Heart right ventricle (tissue), 16 donors: Measurements from ENCODE around the gene RBM42. TPM values are rescaled to one million over a fixed set of nuclear protein-coding genes. Genes with fewer than 3 reads are reported as not detected.

ENCODE experiments used
- ATAC-seq, 8 donors: fragments of 200-7000 bp; cut with Tn5 transposase; one replicate each; pipeline ENCODE4 v1.9.1; 2020; ENCODE audit warnings: mild to moderate bottlenecking in 8 of 8, moderate library complexity in 8 of 8, moderate number of reproducible peaks in 1 of 8
- DNase-seq, 2 donors: peaks; one replicate each; pipeline ENCODE4 v3.0.0-alpha.2; 2020
- H3K27ac ChIP-seq, 10 donors: fragments of 200-600 bp; sonication (generic) in 2 of 10; one replicate each; pipeline versions ENCODE4 v1.5.0 to v1.8.0; 2020 to 2022; ENCODE audit warnings: mild to moderate bottlenecking in 3 of 10
- H3K27me3 ChIP-seq, 7 donors: fragments of 200-600 bp; one replicate each; pipeline ENCODE4 v1.8.0; 2021 to 2022; ENCODE audit warnings: mild to moderate bottlenecking in 2 of 7
- H3K36me3 ChIP-seq, 9 donors: fragments of 200-600 bp; sonication (generic) in 1 of 9; one replicate each; pipeline versions ENCODE4 v1.5.0 to v1.8.0; 2020 to 2022; ENCODE audit warnings: mild to moderate bottlenecking in 2 of 9
- H3K4me1 ChIP-seq, 9 donors: fragments of 200-600 bp; sonication (generic) in 1 of 9; one replicate each; pipeline versions ENCODE4 v1.5.0 to v1.8.0; 2020 to 2022; ENCODE audit warnings: mild to moderate bottlenecking in 4 of 9
- H3K4me3 ChIP-seq, 10 donors: fragments of 200-600 bp; sonication (generic) in 2 of 10; one replicate each; pipeline versions ENCODE4 v1.5.0 to v1.8.0; 2020 to 2022; ENCODE audit warnings: mild to moderate bottlenecking in 7 of 10, moderate library complexity in 2 of 10
- H3K9me3 ChIP-seq, 11 donors: fragments of 200-600 bp in 10 of 11; sonication (generic) in 2 of 11; one replicate each; pipeline versions ENCODE4 v1.5.0 to v1.8.0; 2013 to 2022; ENCODE audit warnings: mild to moderate bottlenecking in 2 of 11, control low read depth in 1 of 11, moderate library complexity in 1 of 11
- CTCF ChIP-seq, 9 donors: fragments of 200-600 bp; sonication (generic) in 2 of 9; IDR thresholded peaks; one replicate each; pipeline versions ENCODE4 v1.5.0 to v1.8.0; 2021 to 2022; ENCODE audit warnings: antibody characterized with exemption in 9 of 9, mild to moderate bottlenecking in 5 of 9, moderate library complexity in 1 of 9
- WGBS, 2 donors: extraction: QIAGEN DNeasy Blood & Tissue Kit; methylation state at CpG; one replicate each; pipeline ENCODE4 v1.1.7; 2013; ENCODE audit warnings: inconsistent platforms in 1 of 2; 5-methylcytosine and 5-hydroxymethylcytosine counted together
- intact Hi-C, 10 donors: fragments of 100-400 bp; cut with DNase I; formaldehyde crosslinking; loops; one replicate each; pipeline versions ENCODE4 v1.11.1 to v1.14.2; 2022
- polyA plus RNA-seq, 2 donors: library from polyadenylated mRNA; stranded (reverse); fragments of 200-250 nt; gene quantifications; one replicate each; pipeline ENCODE4 v1.2.3, GENCODE V29; 2013
- total RNA-seq, 10 donors: library from RNA; stranded (reverse); fragmentation: NEBNext Ultra II Directional in 3 of 10; extraction: Animal tissue kit (Norgen Biotek cat#: 25700) in 3 of 10; gene quantifications; one replicate each; pipeline versions ENCODE4 v1.2.1 to v1.2.4, GENCODE V29; 2021 to 2023
- donor health status: Arrhythmogenic right ventricular cardiomyopathy.
- donor health status: ischemic (EF 13 %, LVEDD 7.1; RV severe dilation, severe dysfunction).
- donor health status: healthy with polysubstance abuse.
- donor health status: DM: no; HTN: yes; CAD: no.
- donor health status: DM: no; HTN: no; CAD: no.
- donor health status: ischemic (EF 25% LVEDD 6.9; RV normal size, moderate dysfunction).
- donor health status: ischemic (EF 25% LVEDD 5.7; RV mildly dilated, moderate dysfunction).
- donor health status: healthy.
- donor health status: DM: yes; HTN: yes; CAD: no.
- donor health status: Ischemic cardiomyopathy.
- donor health status: ischemic (EF 35%, LVEDD 5.7; RV mildly dilated, moderate dysfunction).
- donor health status: nonischemic (EF 11% LVEDD 7.7; RV severe dilation, severe dysfunction).
- donor health status: DM: yes; HTN: yes; CAD: no.
- donor health status: PGD.
- donor health status: ischemic (EF 29% LVEDD 5.4; RV normal size, mild dysfunction).
- donor health status: nonischemic (EF 23%, LVEDD 6.1; RV moderate dilation, normal function).

Gene RBM42
- total and polyA plus RNA-seq, 12 donors = 43.5 to 93.1 (median 53.7) TPM

GRCh38 chr19:35675589-35676140 is 46.8 kb downstream of the RBM42 start:
- no peak for TF ChIP-seq CTCF (IDR thresholded peaks at IDR 0.05)
- Histone ChIP-seq H3K27ac (no peak overlapping the region), H3K9me3 (no peaks in the 10 kb centered on the region), H3K4me3 (no peak overlapping the region), H3K27me3 (peaks cover 0 to 62% (median 55%) of the 10 kb centered on the region in 7 donors), H3K36me3 (no peaks in the 10 kb centered on the region), H3K4me1 (peaks cover 0 to 9% (median 0%) of the 10 kb centered on the region in 9 donors)
- DNase-seq (no peak), ATAC-seq (no peak)
- WGBS, 2 donors = 73 to 78% methylated on average over 15 of the region's 15 CpGs
- intact Hi-C loops = no loop called here

Other genes starting within 250 kb of the RBM42 start
- gene FFAR2, start 180.8 kb upstream of the RBM42 start, total RNA-seq = 1 to 10 TPM in 1 of 10 donors, under 1 TPM in 8, not detected in 1; 0.17 to 1.4 (median 0.54) TPM
- gene FFAR2, start 180.8 kb upstream of the RBM42 start, polyA plus RNA-seq = under 1 TPM; 0.10 to 0.15 TPM
- gene KRTDAP, start 138.6 kb upstream of the RBM42 start, total RNA-seq = not detected
- not detected for gene KRTDAP, start 138.6 kb upstream of the RBM42 start, polyA plus RNA-seq
- gene DMKN, start 115.4 kb upstream of the RBM42 start, total RNA-seq = 10 to 100 TPM in 3 of 10 donors, 1 to 10 TPM in 7; 2.0 to 15.7 (median 7.6) TPM
- gene DMKN, start 115.4 kb upstream of the RBM42 start, polyA plus RNA-seq = 10 to 100 TPM in 1 of 2 donors, 1 to 10 TPM in 1; 7.8 to 32.2 TPM
- not detected for gene SBSN, start 100.7 kb upstream of the RBM42 start, total RNA-seq
- gene SBSN, start 100.7 kb upstream of the RBM42 start, polyA plus RNA-seq = under 1 TPM in 1 of 2 donors, not detected in 1; 0.20 TPM
- gene GAPDHS, start 95.6 kb upstream of the RBM42 start, total RNA-seq = not detected
- not detected for gene GAPDHS, start 95.6 kb upstream of the RBM42 start, polyA plus RNA-seq
- 100 to 1,000 TPM in 3 of 10 donors, 10 to 100 TPM in 7; 62.8 to 103 (median 74.7) TPM for gene TMEM147, start 83.4 kb upstream of the RBM42 start, total RNA-seq
- gene TMEM147, start 83.4 kb upstream of the RBM42 start, polyA plus RNA-seq = 100 to 1,000 TPM in 1 of 2 donors, 10 to 100 TPM in 1; 78.0 to 229 TPM
- gene ATP4A, start 65.4 kb upstream of the RBM42 start, total RNA-seq = not detected
- gene ATP4A, start 65.4 kb upstream of the RBM42 start, polyA plus RNA-seq = not detected
- gene PMIS2, start 42.9 kb upstream of the RBM42 start, total RNA-seq = not detected
- gene PMIS2, start 42.9 kb upstream of the RBM42 start, polyA plus RNA-seq = not detected
- gene HAUS5, start 16.3 kb upstream of the RBM42 start, total RNA-seq = 1 to 10 TPM; 3.2 to 9.3 (median 4.7) TPM
- gene HAUS5, start 16.3 kb upstream of the RBM42 start, polyA plus RNA-seq = 10 to 100 TPM in 1 of 2 donors, 1 to 10 TPM in 1; 4.3 to 14.1 TPM
- gene ETV2, start 12.7 kb downstream of the RBM42 start, total RNA-seq = under 1 TPM in 4 of 10 donors, not detected in 6; 0.26 to 0.55 (median 0.28) TPM
- 1 to 10 TPM in 1 of 2 donors, under 1 TPM in 1; 0.59 to 1.5 TPM for gene ETV2, start 12.7 kb downstream of the RBM42 start, polyA plus RNA-seq
- 1,000 to 10,000 TPM; 1,085 to 1,585 (median 1,381) TPM for gene COX6B1, start 19.3 kb downstream of the RBM42 start, total RNA-seq
- 1,000 to 10,000 TPM; 2,189 to 5,346 TPM for gene COX6B1, start 19.3 kb downstream of the RBM42 start, polyA plus RNA-seq
- under 1 TPM in 1 of 10 donors, not detected in 9; 0.38 TPM for gene UPK1A, start 37.5 kb downstream of the RBM42 start, total RNA-seq
- gene UPK1A, start 37.5 kb downstream of the RBM42 start, polyA plus RNA-seq = under 1 TPM in 1 of 2 donors, not detected in 1; 0.03 TPM
- gene ZBTB32, start 75.5 kb downstream of the RBM42 start, total RNA-seq = under 1 TPM in 1 of 10 donors, not detected in 9; 0.12 TPM
- under 1 TPM in 1 of 2 donors, not detected in 1; 0.03 TPM for gene ZBTB32, start 75.5 kb downstream of the RBM42 start, polyA plus RNA-seq
- gene KMT2B, start 89.0 kb downstream of the RBM42 start, total RNA-seq = 10 to 100 TPM; 10.8 to 19.2 (median 14.6) TPM
- 10 to 100 TPM; 15.0 to 28.7 TPM for gene KMT2B, start 89.0 kb downstream of the RBM42 start, polyA plus RNA-seq
- 10 to 100 TPM in 1 of 10 donors, 1 to 10 TPM in 9; 1.1 to 17.1 (median 2.3) TPM for gene IGFLR1, start 113.4 kb downstream of the RBM42 start, total RNA-seq
- 10 to 100 TPM in 1 of 2 donors, 1 to 10 TPM in 1; 6.6 to 13.3 TPM for gene IGFLR1, start 113.4 kb downstream of the RBM42 start, polyA plus RNA-seq
- 10 to 100 TPM; 17.4 to 35.1 (median 20.3) TPM for gene U2AF1L4, start 116.4 kb downstream of the RBM42 start, total RNA-seq
- gene U2AF1L4, start 116.4 kb downstream of the RBM42 start, polyA plus RNA-seq = 10 to 100 TPM; 11.5 to 57.7 TPM
- 10 to 100 TPM; 34.8 to 70.7 (median 44.9) TPM for gene PSENEN, start 116.6 kb downstream of the RBM42 start, total RNA-seq
- 100 to 1,000 TPM in 1 of 2 donors, 10 to 100 TPM in 1; 69.3 to 149 TPM for gene PSENEN, start 116.6 kb downstream of the RBM42 start, polyA plus RNA-seq
- gene LIN37, start 119.5 kb downstream of the RBM42 start, total RNA-seq = 1 to 10 TPM; 4.0 to 9.3 (median 4.8) TPM
- 10 to 100 TPM; 25.2 to 29.4 TPM for gene LIN37, start 119.5 kb downstream of the RBM42 start, polyA plus RNA-seq
- gene HSPB6, start 128.0 kb downstream of the RBM42 start, total RNA-seq = 1,000 to 10,000 TPM in 5 of 10 donors, 100 to 1,000 TPM in 5; 448 to 1,269 (median 1,031) TPM
- gene HSPB6, start 128.0 kb downstream of the RBM42 start, polyA plus RNA-seq = 100 to 1,000 TPM; 387 to 822 TPM
- gene PROSER3, start 129.1 kb downstream of the RBM42 start, total RNA-seq = 10 to 100 TPM in 5 of 10 donors, 1 to 10 TPM in 5; 7.0 to 14.7 (median 9.7) TPM
- 1 to 10 TPM; 5.5 to 9.7 TPM for gene PROSER3, start 129.1 kb downstream of the RBM42 start, polyA plus RNA-seq
- 1 to 10 TPM; 1.3 to 9.5 (median 5.6) TPM for gene ARHGAP33, start 146.5 kb downstream of the RBM42 start, total RNA-seq
- gene ARHGAP33, start 146.5 kb downstream of the RBM42 start, polyA plus RNA-seq = 10 to 100 TPM in 1 of 2 donors, 1 to 10 TPM in 1; 2.2 to 10.1 TPM
- gene PRODH2, start 183.8 kb downstream of the RBM42 start, total RNA-seq = not detected
- gene PRODH2, start 183.8 kb downstream of the RBM42 start, polyA plus RNA-seq = not detected
- under 1 TPM in 2 of 10 donors, not detected in 8; 0.07 to 0.12 TPM for gene NPHS1, start 223.5 kb downstream of the RBM42 start, total RNA-seq
- gene NPHS1, start 223.5 kb downstream of the RBM42 start, polyA plus RNA-seq = not detected
- under 1 TPM in 2 of 10 donors, not detected in 8; 0.12 to 0.35 TPM for gene KIRREL2, start 227.9 kb downstream of the RBM42 start, total RNA-seq
- gene KIRREL2, start 227.9 kb downstream of the RBM42 start, polyA plus RNA-seq = not detected
- 10 to 100 TPM; 13.6 to 63.5 (median 26.0) TPM for gene APLP1, start 239.5 kb downstream of the RBM42 start, total RNA-seq
- gene APLP1, start 239.5 kb downstream of the RBM42 start, polyA plus RNA-seq = 10 to 100 TPM in 1 of 2 donors, 1 to 10 TPM in 1; 2.7 to 24.2 TPM